ENCODE data around the gene PMEPA1. TPM values are rescaled to one million over a fixed set of nuclear protein-coding genes. Genes with fewer than 3 reads are reported as not detected.

PMEPA1 gene
- total and polyA plus RNA-seq, 2 experiments from 2014 or later = 6.1 to 11.8 TPM

- Histone ChIP-seq H3K9ac (no peak overlapping the region), H3K79me2 (ENCODE audit: insufficient read depth) (peaks cover 91% of the 10 kb centered on the region), H4K20me1 (ENCODE audit: insufficient read depth) (no peaks in the 10 kb centered on the region; the same call in 1 of the 2 replicates), H3K4me1 (ENCODE audit: insufficient read depth) (peaks cover 20% of the 10 kb centered on the region), H3K27ac (no peak overlapping the region), H3K9me3 (ENCODE audit: low read depth) (no peaks in the 10 kb centered on the region), H3K4me3 (no peak overlapping the region), H3K27me3 (replicated peaks; ENCODE audit: insufficient read depth) (no peaks in the 10 kb centered on the region), H3K4me2 (ENCODE audit: unreplicated experiment) (no peak overlapping the region), H3K36me3 (ENCODE audit: low read depth) (no peaks in the 10 kb centered on the region), H3F3A (ENCODE audit: insufficient read depth) (peaks cover 39% of the 10 kb centered on the region), H2AFZ (no peak overlapping the region), H3K9me2 (ENCODE audit: insufficient read depth) (no peaks in the 10 kb centered on the region)
- 95 to 98% methylated on average over 12 of the region's 12 CpGs for WGBS, 2 experiments (ENCODE audit: low coverage in 1 of 2, low lambda C conversion rate in 2 of 2, missing lambda C conversion rate in 2 of 2)
- no peak for DNase-seq
- no peak for TF ChIP-seq EZH2phosphoT487 (IDR thresholded peaks at IDR 0.05; ENCODE audit: insufficient read depth, low read depth)
- no peak for TF ChIP-seq EZH2 (IDR thresholded peaks at IDR 0.05; ENCODE audit: insufficient read depth, poor library complexity, severe bottlenecking)
- in situ Hi-C loops (cut with MboI) = no loop called here
Measured at GRCh38 chr20:57696401-57696961, 13.3 kb downstream of the PMEPA1 start.

- peaks cover 91% of the 10 kb centered on the region for H3K79me2 ChIP-seq (ENCODE audit: insufficient read depth)
Measured at GRCh38 chr20:57695940-57696339, 13.9 kb downstream of the PMEPA1 start.

GRCh38 chr20:57695012-57695411 is 14.8 kb downstream of the PMEPA1 start:
- Histone ChIP-seq H3K4me1 (ENCODE audit: insufficient read depth) (peaks cover 20% of the 10 kb centered on the region), H2AFZ (no peak overlapping the region), H3K4me2 (ENCODE audit: unreplicated experiment) (no peak overlapping the region), H3K27me3 (replicated peaks; ENCODE audit: insufficient read depth) (no peaks in the 10 kb centered on the region), H3F3A (ENCODE audit: insufficient read depth) (peaks cover 26% of the 10 kb centered on the region), H3K27ac (no peak overlapping the region), H3K9me2 (ENCODE audit: insufficient read depth) (no peaks in the 10 kb centered on the region), H4K20me1 (ENCODE audit: insufficient read depth) (no peaks in the 10 kb centered on the region), H3K4me3 (no peak overlapping the region), H3K79me2 (ENCODE audit: insufficient read depth) (peaks cover 91% of the 10 kb centered on the region), H3K9ac (no peak overlapping the region), H3K36me3 (ENCODE audit: low read depth) (no peaks in the 10 kb centered on the region), H3K9me3 (ENCODE audit: low read depth) (no peaks in the 10 kb centered on the region)
- in situ Hi-C loops (cut with MboI) = no loop called here
- DNase-seq = no peak
- WGBS, 2 experiments (ENCODE audit: low coverage in 1 of 2, low lambda C conversion rate in 2 of 2, missing lambda C conversion rate in 2 of 2) = 94 to 96% methylated on average over 10 to 11 of the region's 11 CpGs
- TF ChIP-seq EZH2 (IDR thresholded peaks at IDR 0.05; ENCODE audit: insufficient read depth, poor library complexity, severe bottlenecking) (no peak), EZH2phosphoT487 (IDR thresholded peaks at IDR 0.05; ENCODE audit: insufficient read depth, low read depth) (no peak)

More at GRCh38 chr20:57695940-57696339, 13.9 kb downstream of the PMEPA1 start:
- no peak for DNase-seq
- H3K9me2 ChIP-seq (ENCODE audit: insufficient read depth) = no peaks in the 10 kb centered on the region
- H3K36me3 ChIP-seq (ENCODE audit: low read depth) = no peaks in the 10 kb centered on the region
- H3K9me3 ChIP-seq (ENCODE audit: low read depth) = no peaks in the 10 kb centered on the region
- peaks cover 35% of the 10 kb centered on the region for H3F3A ChIP-seq (ENCODE audit: insufficient read depth)
- no peak overlapping the region for H3K4me2 ChIP-seq (ENCODE audit: unreplicated experiment)
- no peak overlapping the region for H3K9ac ChIP-seq
- H3K4me1 ChIP-seq (ENCODE audit: insufficient read depth) = peaks cover 20% of the 10 kb centered on the region
- H3K27ac ChIP-seq = no peak overlapping the region
- in situ Hi-C loops (cut with MboI) = no loop called here
- no peak overlapping the region for H2AFZ ChIP-seq
- H4K20me1 ChIP-seq (ENCODE audit: insufficient read depth) = no peaks in the 10 kb centered on the region; the same call in 1 of the 2 replicates
- H3K27me3 ChIP-seq (replicated peaks; ENCODE audit: insufficient read depth) = no peaks in the 10 kb centered on the region
- WGBS, 2 experiments (ENCODE audit: low coverage in 1 of 2, low lambda C conversion rate in 2 of 2, missing lambda C conversion rate in 2 of 2) = 64 to 79% methylated on average over 3 to 5 of the region's 5 CpGs
- no peak overlapping the region for H3K4me3 ChIP-seq
- TF ChIP-seq EZH2phosphoT487 (IDR thresholded peaks at IDR 0.05; ENCODE audit: insufficient read depth, low read depth) (no peak), EZH2 (IDR thresholded peaks at IDR 0.05; ENCODE audit: insufficient read depth, poor library complexity, severe bottlenecking) (no peak)

DNA sequence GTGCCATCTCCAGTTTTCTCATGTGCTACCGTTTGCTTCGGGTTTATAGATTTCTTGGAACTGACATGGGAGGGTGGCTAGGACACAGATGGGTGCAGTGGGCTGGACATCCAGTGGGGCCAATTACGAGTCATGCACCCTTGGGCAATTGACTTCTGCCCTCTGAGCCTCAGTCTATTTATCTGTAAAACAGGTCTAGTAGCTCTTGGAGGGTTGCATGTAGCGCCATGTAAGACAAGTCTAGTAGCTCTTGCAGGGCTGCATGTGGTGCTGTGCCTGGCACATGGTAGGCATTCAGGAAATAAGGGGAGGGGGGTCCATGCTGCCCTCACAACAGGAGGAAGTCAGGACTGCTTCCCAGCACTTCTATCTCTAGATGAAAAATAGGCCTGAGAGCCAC is 15.3 kb downstream of the PMEPA1 start:
- Histone ChIP-seq H3K27ac (no peak overlapping the region), H3K4me2 (ENCODE audit: unreplicated experiment) (no peak overlapping the region), H3K4me1 (ENCODE audit: insufficient read depth) (peaks cover 18% of the 10 kb centered on the region), H3K4me3 (no peak overlapping the region), H3K9ac (no peak overlapping the region), H3F3A (ENCODE audit: insufficient read depth) (peaks cover 20% of the 10 kb centered on the region), H3K9me2 (ENCODE audit: insufficient read depth) (no peaks in the 10 kb centered on the region), H4K20me1 (ENCODE audit: insufficient read depth) (no peaks in the 10 kb centered on the region), H3K79me2 (ENCODE audit: insufficient read depth) (peaks cover 89% of the 10 kb centered on the region), H2AFZ (no peak overlapping the region), H3K27me3 (replicated peaks; ENCODE audit: insufficient read depth) (no peaks in the 10 kb centered on the region), H3K36me3 (ENCODE audit: low read depth) (no peaks in the 10 kb centered on the region), H3K9me3 (ENCODE audit: low read depth) (no peaks in the 10 kb centered on the region)
- in situ Hi-C loops (cut with MboI) = no loop called here
- DNase-seq = no peak
- 95% methylated on average over 4 of the region's 4 CpGs for WGBS, 2 experiments (ENCODE audit: low coverage in 1 of 2, low lambda C conversion rate in 2 of 2, missing lambda C conversion rate in 2 of 2)
- TF ChIP-seq EZH2 (IDR thresholded peaks at IDR 0.05; ENCODE audit: insufficient read depth, poor library complexity, severe bottlenecking) (no peak), EZH2phosphoT487 (IDR thresholded peaks at IDR 0.05; ENCODE audit: insufficient read depth, low read depth) (no peak)
